ENCODE data around the gene SLC25A27.

The SLC25A27 gene

DNA sequence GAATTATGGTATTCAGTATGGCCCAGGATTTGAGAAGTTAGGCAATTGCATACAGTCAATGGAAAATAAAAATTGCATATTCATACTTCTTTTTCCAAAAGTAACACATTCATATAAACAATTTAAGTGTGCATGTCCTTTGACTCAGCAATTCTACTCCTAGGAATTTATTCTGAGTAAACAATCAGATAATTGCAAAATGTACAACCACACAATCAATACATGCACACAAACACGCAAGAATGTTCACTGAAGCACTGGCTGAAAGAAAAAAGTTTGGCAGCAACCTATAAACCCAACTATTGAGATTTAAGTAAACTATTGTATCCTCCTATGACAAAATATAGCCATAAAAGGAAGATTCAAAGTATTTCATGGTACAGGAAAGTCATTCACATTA lies 1.8 kb upstream of the SLC25A27 start:
- TF ChIP-seq, protein P1, sequence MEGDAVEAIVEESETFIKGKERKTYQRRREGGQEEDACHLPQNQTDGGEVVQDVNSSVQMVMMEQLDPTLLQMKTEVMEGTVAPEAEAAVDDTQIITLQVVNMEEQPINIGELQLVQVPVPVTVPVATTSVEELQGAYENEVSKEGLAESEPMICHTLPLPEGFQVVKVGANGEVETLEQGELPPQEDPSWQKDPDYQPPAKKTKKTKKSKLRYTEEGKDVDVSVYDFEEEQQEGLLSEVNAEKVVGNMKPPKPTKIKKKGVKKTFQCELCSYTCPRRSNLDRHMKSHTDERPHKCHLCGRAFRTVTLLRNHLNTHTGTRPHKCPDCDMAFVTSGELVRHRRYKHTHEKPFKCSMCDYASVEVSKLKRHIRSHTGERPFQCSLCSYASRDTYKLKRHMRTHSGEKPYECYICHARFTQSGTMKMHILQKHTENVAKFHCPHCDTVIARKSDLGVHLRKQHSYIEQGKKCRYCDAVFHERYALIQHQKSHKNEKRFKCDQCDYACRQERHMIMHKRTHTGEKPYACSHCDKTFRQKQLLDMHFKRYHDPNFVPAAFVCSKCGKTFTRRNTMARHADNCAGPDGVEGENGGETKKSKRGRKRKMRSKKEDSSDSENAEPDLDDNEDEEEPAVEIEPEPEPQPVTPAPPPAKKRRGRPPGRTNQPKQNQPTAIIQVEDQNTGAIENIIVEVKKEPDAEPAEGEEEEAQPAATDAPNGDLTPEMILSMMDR (conservative IDR thresholded peaks at IDR 0.05; ENCODE audit: low read depth, low read length), result no peak
- DNase-seq (ENCODE audit: low read depth), result no peak
- no peak overlapping the region for H3K4me3 ChIP-seq (ENCODE audit: low read length)

- no peak for DNase-seq (ENCODE audit: low read depth)
- peak overlapping the region; percentile 99 for H3K4me3 ChIP-seq (ENCODE audit: low read length)
- TF ChIP-seq, protein P1 (conservative IDR thresholded peaks at IDR 0.05; ENCODE audit: low read depth, low read length), result no peak
Observed at GRCh38 chr6:46651816-46652215, 959 bp upstream of the SLC25A27 start.

- H3K4me3 ChIP-seq (ENCODE audit: low read length), result peak overlapping the region; percentile 99
Observed at GRCh38 chr6:46652232-46652602, 558 bp upstream of the SLC25A27 start.

GRCh38 chr6:46653439-46654195 lies 842 bp downstream of the SLC25A27 start:
- TF ChIP-seq, protein P1 (conservative IDR thresholded peaks at IDR 0.05; ENCODE audit: low read depth, low read length), result no peak
- peak overlapping the region; percentile 99 for H3K4me3 ChIP-seq (ENCODE audit: low read length)
- no peak for DNase-seq (ENCODE audit: low read depth)

More at GRCh38 chr6:46652232-46652602, 558 bp upstream of the SLC25A27 start:
- TF ChIP-seq, protein P1 (conservative IDR thresholded peaks at IDR 0.05; ENCODE audit: low read depth, low read length), result no peak
- no peak for DNase-seq (ENCODE audit: low read depth)

DNA sequence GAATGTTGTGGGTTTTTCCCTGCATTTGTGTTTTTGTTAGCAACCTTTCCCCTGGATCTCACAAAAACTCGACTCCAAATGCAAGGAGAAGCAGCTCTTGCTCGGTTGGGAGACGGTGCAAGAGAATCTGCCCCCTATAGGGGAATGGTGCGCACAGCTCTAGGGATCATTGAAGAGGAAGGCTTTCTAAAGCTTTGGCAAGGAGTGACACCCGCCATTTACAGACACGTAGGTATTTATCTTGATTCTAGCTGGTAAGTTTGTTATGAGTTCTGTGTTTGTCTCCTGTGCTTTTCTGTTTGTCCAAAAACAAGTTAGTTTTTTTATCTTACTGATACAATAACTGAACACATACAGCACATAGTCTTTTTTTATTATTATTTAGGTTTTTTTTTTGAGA lies 3.0 kb downstream of the SLC25A27 start:
- DNase-seq (ENCODE audit: low read depth), result no peak
- TF ChIP-seq, protein P1 (conservative IDR thresholded peaks at IDR 0.05; ENCODE audit: low read depth, low read length), result peak; percentile 43
- H3K4me3 ChIP-seq (ENCODE audit: low read length), result no peak overlapping the region

DNA sequence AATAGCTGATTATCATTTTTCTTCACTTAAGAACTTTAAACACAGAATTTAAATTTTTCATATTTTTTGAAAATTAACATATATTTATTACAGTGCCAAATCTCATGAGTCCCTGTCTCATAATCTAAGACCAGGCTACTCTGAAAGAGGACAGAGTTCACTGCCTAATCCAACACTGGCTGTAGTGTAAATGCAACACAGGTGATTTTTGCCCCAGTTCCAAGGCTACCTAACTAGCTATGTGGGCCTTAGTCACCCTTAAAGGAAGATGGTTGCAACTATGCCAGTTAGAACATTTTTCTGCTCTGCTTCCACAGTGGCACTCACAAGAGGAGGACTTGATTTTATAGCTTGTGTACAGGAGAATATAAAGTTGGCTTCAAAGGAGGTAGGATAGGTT lies 4.9 kb downstream of the SLC25A27 start:
- no peak overlapping the region for H3K4me3 ChIP-seq (ENCODE audit: low read length)
- no peak for DNase-seq (ENCODE audit: low read depth)
- TF ChIP-seq, protein P1 (conservative IDR thresholded peaks at IDR 0.05; ENCODE audit: low read depth, low read length), result no peak

GRCh38 chr6:46661483-46661882 lies 8.7 kb downstream of the SLC25A27 start:
- TF ChIP-seq, protein P1 (conservative IDR thresholded peaks at IDR 0.05; ENCODE audit: low read depth, low read length), result no peak
- H3K4me3 ChIP-seq (ENCODE audit: low read length), result no peak overlapping the region
- DNase-seq (ENCODE audit: low read depth), result no peak
